Ovary (tissue), 3 donors: ENCODE data around the gene LENEP.

Experiments
- EP300 ChIP-seq: sonication (generic); formaldehyde crosslinking; IDR thresholded peaks from one replicate; pipeline ENCODE4 v1.6.1; 2017; ENCODE audit warnings: antibody characterized with exemption
- POLR2A ChIP-seq: fragments of 450-650 bp; IDR thresholded peaks from one replicate; pipeline ENCODE4 v1.6.1; 2017; ENCODE audit warnings: antibody characterized with exemption, mild to moderate bottlenecking, moderate library complexity
- TF ChIP-seq, protein P1 (sequence below), 3 donors: fragments of 450-650 bp in 2 of 3; fragments of 200-600 bp in 1 of 3; IDR thresholded peaks; one replicate each; pipeline versions ENCODE4 v1.5.1 to v1.8.0; 2016 to 2022; ENCODE audit warnings: antibody characterized with exemption in 3 of 3, mild to moderate bottlenecking in 1 of 3
- donor health status: DM: no; HTN: no; CAD: no.

GRCh38 chr1:154967331-154967950, 25.9 kb upstream of the LENEP start:
- TF ChIP-seq POLR2A (no peak), EP300 (no peak)
- TF ChIP-seq, protein P1, sequence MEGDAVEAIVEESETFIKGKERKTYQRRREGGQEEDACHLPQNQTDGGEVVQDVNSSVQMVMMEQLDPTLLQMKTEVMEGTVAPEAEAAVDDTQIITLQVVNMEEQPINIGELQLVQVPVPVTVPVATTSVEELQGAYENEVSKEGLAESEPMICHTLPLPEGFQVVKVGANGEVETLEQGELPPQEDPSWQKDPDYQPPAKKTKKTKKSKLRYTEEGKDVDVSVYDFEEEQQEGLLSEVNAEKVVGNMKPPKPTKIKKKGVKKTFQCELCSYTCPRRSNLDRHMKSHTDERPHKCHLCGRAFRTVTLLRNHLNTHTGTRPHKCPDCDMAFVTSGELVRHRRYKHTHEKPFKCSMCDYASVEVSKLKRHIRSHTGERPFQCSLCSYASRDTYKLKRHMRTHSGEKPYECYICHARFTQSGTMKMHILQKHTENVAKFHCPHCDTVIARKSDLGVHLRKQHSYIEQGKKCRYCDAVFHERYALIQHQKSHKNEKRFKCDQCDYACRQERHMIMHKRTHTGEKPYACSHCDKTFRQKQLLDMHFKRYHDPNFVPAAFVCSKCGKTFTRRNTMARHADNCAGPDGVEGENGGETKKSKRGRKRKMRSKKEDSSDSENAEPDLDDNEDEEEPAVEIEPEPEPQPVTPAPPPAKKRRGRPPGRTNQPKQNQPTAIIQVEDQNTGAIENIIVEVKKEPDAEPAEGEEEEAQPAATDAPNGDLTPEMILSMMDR (IDR thresholded peaks at IDR 0.05), result no peak
